ENCODE results near the gene TPST2. TPM values are rescaled to one million over a fixed set of nuclear protein-coding genes. Genes with fewer than 3 reads are reported as not detected.
A peak's percentile ranks its signal among the peaks of the same experiment; 100 is the strongest.

The TPST2 gene
- total and polyA plus RNA-seq, 9 of the 15 experiments (the other 6 are each of a cell fraction or from before 2014, with no cell fraction given), result 14.2 to 123 (median 60.1) TPM

DNA sequence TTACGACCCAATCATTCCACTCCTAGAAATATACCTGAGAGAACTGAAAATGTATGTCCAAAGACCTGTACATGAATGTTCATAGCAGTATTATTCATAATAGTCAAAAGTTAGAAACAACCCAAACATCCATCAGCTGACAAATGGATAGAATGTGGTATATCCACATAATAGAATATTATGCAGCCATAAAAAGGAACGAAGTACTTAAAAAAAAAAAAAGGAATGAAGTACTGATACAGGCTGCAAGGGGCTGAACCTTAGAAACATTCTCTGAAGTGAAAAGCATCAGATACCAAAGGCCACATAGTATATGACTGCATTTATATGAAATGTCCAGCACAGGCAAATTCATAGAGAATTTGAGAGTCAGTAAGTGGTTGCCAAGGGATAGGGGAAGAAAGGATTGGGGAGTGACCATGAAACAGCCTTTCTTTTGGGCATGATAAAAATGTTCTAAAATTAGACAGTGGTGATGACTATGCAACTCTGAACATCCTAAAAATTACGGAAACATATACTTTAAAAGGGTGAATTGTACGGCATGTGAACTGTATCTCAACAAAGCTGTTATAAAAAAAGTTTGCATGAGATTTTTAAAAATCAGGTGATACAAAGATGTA is 1.8 kb downstream of the TPST2 start (continued):
- TF ChIP-seq ZMIZ1 (IDR thresholded peaks at IDR 0.05; ENCODE audit: low read depth in 2 of 2, low read length in 2 of 2), result no peak
- no peak for TF ChIP-seq MBD2 (IDR thresholded peaks at IDR 0.05; ENCODE audit: borderline replicate concordance, low read depth)
- TF ChIP-seq, protein P1, sequence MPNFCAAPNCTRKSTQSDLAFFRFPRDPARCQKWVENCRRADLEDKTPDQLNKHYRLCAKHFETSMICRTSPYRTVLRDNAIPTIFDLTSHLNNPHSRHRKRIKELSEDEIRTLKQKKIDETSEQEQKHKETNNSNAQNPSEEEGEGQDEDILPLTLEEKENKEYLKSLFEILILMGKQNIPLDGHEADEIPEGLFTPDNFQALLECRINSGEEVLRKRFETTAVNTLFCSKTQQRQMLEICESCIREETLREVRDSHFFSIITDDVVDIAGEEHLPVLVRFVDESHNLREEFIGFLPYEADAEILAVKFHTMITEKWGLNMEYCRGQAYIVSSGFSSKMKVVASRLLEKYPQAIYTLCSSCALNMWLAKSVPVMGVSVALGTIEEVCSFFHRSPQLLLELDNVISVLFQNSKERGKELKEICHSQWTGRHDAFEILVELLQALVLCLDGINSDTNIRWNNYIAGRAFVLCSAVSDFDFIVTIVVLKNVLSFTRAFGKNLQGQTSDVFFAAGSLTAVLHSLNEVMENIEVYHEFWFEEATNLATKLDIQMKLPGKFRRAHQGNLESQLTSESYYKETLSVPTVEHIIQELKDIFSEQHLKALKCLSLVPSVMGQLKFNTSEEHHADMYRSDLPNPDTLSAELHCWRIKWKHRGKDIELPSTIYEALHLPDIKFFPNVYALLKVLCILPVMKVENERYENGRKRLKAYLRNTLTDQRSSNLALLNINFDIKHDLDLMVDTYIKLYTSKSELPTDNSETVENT (CRISPR knock-in tag; IDR thresholded peaks at IDR 0.05), result no peak
- TF ChIP-seq RFX5 (IDR thresholded peaks at IDR 0.05; ENCODE audit: low read depth, low read length), result no peak; the same call in 1 of the 2 replicates
- TF ChIP-seq ZNF384 (IDR thresholded peaks at IDR 0.05; ENCODE audit: low read depth, low read length), result peak; percentile 75
- TF ChIP-seq KDM1A (IDR thresholded peaks at IDR 0.05), result 0 out of 4 replicates have a peak, but pooled peaks of 1 of the 2 experiments have one; percentile 20
- 0 out of 2 replicates have a peak, but pooled peaks have one; percentile 29 for TF ChIP-seq MIER1 (IDR thresholded peaks at IDR 0.05; ENCODE audit: low read depth)
- TF ChIP-seq, protein P2, sequence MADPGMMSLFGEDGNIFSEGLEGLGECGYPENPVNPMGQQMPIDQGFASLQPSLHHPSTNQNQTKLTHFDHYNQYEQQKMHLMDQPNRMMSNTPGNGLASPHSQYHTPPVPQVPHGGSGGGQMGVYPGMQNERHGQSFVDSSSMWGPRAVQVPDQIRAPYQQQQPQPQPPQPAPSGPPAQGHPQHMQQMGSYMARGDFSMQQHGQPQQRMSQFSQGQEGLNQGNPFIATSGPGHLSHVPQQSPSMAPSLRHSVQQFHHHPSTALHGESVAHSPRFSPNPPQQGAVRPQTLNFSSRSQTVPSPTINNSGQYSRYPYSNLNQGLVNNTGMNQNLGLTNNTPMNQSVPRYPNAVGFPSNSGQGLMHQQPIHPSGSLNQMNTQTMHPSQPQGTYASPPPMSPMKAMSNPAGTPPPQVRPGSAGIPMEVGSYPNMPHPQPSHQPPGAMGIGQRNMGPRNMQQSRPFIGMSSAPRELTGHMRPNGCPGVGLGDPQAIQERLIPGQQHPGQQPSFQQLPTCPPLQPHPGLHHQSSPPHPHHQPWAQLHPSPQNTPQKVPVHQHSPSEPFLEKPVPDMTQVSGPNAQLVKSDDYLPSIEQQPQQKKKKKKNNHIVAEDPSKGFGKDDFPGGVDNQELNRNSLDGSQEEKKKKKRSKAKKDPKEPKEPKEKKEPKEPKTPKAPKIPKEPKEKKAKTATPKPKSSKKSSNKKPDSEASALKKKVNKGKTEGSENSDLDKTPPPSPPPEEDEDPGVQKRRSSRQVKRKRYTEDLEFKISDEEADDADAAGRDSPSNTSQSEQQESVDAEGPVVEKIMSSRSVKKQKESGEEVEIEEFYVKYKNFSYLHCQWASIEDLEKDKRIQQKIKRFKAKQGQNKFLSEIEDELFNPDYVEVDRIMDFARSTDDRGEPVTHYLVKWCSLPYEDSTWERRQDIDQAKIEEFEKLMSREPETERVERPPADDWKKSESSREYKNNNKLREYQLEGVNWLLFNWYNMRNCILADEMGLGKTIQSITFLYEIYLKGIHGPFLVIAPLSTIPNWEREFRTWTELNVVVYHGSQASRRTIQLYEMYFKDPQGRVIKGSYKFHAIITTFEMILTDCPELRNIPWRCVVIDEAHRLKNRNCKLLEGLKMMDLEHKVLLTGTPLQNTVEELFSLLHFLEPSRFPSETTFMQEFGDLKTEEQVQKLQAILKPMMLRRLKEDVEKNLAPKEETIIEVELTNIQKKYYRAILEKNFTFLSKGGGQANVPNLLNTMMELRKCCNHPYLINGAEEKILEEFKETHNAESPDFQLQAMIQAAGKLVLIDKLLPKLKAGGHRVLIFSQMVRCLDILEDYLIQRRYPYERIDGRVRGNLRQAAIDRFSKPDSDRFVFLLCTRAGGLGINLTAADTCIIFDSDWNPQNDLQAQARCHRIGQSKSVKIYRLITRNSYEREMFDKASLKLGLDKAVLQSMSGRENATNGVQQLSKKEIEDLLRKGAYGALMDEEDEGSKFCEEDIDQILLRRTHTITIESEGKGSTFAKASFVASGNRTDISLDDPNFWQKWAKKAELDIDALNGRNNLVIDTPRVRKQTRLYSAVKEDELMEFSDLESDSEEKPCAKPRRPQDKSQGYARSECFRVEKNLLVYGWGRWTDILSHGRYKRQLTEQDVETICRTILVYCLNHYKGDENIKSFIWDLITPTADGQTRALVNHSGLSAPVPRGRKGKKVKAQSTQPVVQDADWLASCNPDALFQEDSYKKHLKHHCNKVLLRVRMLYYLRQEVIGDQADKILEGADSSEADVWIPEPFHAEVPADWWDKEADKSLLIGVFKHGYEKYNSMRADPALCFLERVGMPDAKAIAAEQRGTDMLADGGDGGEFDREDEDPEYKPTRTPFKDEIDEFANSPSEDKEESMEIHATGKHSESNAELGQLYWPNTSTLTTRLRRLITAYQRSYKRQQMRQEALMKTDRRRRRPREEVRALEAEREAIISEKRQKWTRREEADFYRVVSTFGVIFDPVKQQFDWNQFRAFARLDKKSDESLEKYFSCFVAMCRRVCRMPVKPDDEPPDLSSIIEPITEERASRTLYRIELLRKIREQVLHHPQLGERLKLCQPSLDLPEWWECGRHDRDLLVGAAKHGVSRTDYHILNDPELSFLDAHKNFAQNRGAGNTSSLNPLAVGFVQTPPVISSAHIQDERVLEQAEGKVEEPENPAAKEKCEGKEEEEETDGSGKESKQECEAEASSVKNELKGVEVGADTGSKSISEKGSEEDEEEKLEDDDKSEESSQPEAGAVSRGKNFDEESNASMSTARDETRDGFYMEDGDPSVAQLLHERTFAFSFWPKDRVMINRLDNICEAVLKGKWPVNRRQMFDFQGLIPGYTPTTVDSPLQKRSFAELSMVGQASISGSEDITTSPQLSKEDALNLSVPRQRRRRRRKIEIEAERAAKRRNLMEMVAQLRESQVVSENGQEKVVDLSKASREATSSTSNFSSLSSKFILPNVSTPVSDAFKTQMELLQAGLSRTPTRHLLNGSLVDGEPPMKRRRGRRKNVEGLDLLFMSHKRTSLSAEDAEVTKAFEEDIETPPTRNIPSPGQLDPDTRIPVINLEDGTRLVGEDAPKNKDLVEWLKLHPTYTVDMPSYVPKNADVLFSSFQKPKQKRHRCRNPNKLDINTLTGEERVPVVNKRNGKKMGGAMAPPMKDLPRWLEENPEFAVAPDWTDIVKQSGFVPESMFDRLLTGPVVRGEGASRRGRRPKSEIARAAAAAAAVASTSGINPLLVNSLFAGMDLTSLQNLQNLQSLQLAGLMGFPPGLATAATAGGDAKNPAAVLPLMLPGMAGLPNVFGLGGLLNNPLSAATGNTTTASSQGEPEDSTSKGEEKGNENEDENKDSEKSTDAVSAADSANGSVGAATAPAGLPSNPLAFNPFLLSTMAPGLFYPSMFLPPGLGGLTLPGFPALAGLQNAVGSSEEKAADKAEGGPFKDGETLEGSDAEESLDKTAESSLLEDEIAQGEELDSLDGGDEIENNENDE (IDR thresholded peaks at IDR 0.05; ENCODE audit: low read depth, low read length), result no peak
